ENCODE results near the gene ARHGEF26.

Gene ARHGEF26

GRCh38 chr3:154115332-154115731, 5.9 kb upstream of the ARHGEF26 start:
- no peak for DNase-seq

- peak; percentile 41 for DNase-seq
Measured at GRCh38 chr3:154119951-154120350, 1.2 kb upstream of the ARHGEF26 start.

GRCh38 chr3:154121701-154122551, 736 bp downstream of the ARHGEF26 start:
- DNase-seq = peak; percentile 89

- DNase-seq = peak; percentile 65
Measured at GRCh38 chr3:154122552-154122911, 1.3 kb downstream of the ARHGEF26 start.

GRCh38 chr3:154122912-154123559, 1.8 kb downstream of the ARHGEF26 start:
- peak; percentile 62 for DNase-seq

GRCh38 chr3:154123906-154124305, 2.7 kb downstream of the ARHGEF26 start:
- no peak for DNase-seq

- no peak for DNase-seq
Measured at GRCh38 chr3:154125378-154126030, 4.3 kb downstream of the ARHGEF26 start.

GRCh38 chr3:154126651-154127050, 5.5 kb downstream of the ARHGEF26 start:
- no peak for DNase-seq

GRCh38 chr3:154129625-154130024, 8.4 kb downstream of the ARHGEF26 start:
- DNase-seq = no peak

- DNase-seq = no peak
Measured at GRCh38 chr3:154130540-154130939, 9.3 kb downstream of the ARHGEF26 start.

GRCh38 chr3:154131830-154132229, 10.6 kb downstream of the ARHGEF26 start:
- DNase-seq = no peak

- DNase-seq = no peak
Measured at GRCh38 chr3:154132777-154133375, 11.7 kb downstream of the ARHGEF26 start.

- no peak for DNase-seq
Measured at GRCh38 chr3:154135511-154136173, 14.5 kb downstream of the ARHGEF26 start.

GRCh38 chr3:154137036-154137435, 15.8 kb downstream of the ARHGEF26 start:
- no peak for DNase-seq

GRCh38 chr3:154139996-154140436, 18.8 kb downstream of the ARHGEF26 start:
- DNase-seq = no peak

GRCh38 chr3:154142608-154143007, 21.4 kb downstream of the ARHGEF26 start:
- DNase-seq = no peak

- no peak for DNase-seq
Measured at GRCh38 chr3:154143873-154144272, 22.7 kb downstream of the ARHGEF26 start.

- DNase-seq = no peak
Measured at GRCh38 chr3:154144825-154145465, 23.8 kb downstream of the ARHGEF26 start.

GRCh38 chr3:154148541-154148940, 27.4 kb downstream of the ARHGEF26 start:
- DNase-seq = no peak

GRCh38 chr3:154149286-154149685, 28.1 kb downstream of the ARHGEF26 start:
- no peak for DNase-seq

GRCh38 chr3:154151969-154152368, 30.8 kb downstream of the ARHGEF26 start:
- no peak for DNase-seq

GRCh38 chr3:154152741-154153140, 31.6 kb downstream of the ARHGEF26 start:
- no peak for DNase-seq

All from retina (tissue), 1 donor.